SIG-M5 treated with dmso at 0.1 percent for 504 hours (cell line): ENCODE results near the gene PCDH15.

Experiments
- DNase-seq: peaks from one replicate; lab custom pipeline; 2025; ENCODE audit not compliant: unreplicated experiment; lab: John Stamatoyannopoulos, UW

PCDH15 gene

DNA sequence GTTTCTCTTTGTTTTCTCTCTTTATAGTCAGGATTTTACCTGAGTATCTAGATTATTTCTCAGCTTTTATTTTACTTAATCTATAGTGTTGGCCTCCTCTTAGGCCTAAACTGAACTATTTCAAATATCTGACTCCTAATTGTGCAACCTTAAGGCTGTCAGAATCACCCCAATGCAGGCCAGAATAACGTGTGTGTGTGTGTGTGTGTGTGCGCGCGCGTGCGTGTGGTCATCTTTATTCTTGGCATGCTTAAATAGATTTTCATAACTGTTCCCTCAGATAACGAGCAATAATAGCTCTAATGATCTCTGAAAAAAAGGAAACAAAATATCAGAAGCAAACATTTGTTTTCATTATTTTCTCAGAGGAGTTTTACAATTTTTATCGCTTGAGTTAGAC is 92.4 kb downstream of the PCDH15 start:
- no peak for DNase-seq

- no peak for DNase-seq
These were observed 93.0 kb downstream of the PCDH15 start for GRCh38 chr10:54708021-54708420.

GRCh38 chr10:54702583-54703485 is 98.2 kb downstream of the PCDH15 start:
- DNase-seq, result no peak

DNA sequence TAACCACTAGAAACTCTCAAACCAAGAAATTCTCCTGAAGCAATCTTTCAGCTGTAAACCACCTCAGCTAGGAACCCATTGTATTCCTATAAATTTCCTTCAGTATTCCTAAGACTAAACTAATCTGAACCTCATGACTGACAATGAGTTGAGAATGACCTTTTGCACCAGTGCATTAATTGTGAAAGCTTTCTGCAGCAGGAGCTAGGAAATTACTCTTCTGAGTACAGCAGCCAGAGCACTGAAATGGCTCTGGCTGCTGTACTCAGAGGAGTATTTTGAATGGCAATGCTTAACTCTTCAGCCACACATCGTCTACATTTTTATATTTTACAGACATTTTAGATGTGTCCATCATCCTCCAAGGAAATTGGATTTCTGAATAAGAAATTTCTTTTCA is 109.7 kb downstream of the PCDH15 start:
- no peak for DNase-seq

DNA sequence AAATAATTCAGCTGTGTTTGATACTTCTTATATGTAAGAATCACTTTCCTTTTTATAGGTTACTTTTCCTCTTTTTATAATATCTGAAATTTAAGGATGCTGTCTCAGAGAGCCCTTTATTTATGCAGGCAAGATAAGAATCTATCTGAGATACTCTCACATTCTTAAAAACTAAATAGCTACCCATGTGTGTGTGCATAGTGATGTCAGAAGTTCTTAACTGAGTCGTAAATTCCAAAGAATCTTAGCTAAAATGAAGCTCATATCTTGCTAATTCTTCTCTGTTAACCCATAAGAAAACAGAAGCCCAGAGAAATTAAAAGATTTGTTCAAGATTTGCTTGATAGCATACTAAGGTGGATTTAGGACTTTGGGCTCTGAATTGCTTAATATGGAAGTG is 118.5 kb downstream of the PCDH15 start:
- DNase-seq, result no peak

- DNase-seq, result no peak
These were observed 119.9 kb downstream of the PCDH15 start for GRCh38 chr10:54681136-54681535.

DNA sequence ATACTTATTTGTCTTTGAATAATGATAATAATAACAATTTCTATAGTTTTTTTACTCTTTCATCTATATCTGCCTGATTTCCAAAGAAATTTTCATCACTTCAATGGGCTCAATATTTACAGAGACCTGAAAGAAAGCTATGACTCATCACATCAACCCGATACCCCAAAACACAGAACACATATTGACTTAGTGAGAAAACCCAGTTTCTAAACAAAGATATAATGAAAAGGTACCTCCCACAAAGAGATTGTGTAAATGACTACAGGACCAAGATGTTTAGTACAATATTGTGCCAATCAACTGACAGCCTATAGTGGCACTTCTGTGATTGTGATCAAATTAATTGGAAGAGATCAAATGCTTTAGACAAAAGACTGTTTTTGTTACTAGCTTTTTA is 133.9 kb downstream of the PCDH15 start:
- no peak for DNase-seq

- no peak for DNase-seq
These were observed 134.8 kb downstream of the PCDH15 start for GRCh38 chr10:54666192-54666591.

- no peak for DNase-seq
These were observed 135.9 kb downstream of the PCDH15 start for GRCh38 chr10:54665095-54665494.

DNA sequence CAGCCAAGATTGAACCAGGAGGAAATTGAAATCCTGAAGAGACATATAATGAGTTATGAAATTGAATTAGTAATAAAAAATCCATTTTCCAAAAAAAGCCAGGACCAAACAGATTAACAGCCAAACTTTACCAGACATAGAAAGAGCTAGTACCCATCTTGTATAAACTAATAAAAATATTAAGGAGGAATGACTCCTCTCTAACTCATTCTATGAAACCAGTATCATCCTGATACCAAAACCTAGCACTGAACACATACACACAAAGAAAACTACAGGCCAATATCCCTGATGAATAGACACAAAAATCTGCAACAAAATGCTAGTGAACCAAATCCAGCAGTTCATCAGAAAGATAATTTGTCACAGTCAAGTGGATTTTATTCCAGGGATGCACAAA is 140.6 kb downstream of the PCDH15 start:
- no peak for DNase-seq

DNA sequence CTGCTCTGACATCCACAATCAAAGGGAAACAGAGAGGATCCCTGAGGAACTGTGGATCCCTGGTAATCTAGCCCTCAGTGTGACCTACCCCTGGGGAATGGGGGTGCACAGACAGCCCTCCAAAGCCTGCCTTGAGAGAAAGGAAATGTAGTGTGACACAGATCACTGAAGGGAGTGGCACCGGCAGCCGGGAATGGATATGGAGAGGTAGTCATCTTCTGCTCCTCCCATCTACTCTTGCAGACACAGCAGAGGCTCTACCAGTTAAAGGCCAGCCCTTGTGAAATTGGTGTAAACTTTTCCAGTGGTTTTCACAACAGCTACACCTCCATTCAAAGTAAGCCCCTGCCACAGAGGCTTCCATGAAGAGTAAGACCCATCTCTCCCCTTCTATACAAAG is 144.4 kb downstream of the PCDH15 start:
- DNase-seq, result no peak

- no peak for DNase-seq
These were observed 147.5 kb downstream of the PCDH15 start for GRCh38 chr10:54653518-54653917.

DNA sequence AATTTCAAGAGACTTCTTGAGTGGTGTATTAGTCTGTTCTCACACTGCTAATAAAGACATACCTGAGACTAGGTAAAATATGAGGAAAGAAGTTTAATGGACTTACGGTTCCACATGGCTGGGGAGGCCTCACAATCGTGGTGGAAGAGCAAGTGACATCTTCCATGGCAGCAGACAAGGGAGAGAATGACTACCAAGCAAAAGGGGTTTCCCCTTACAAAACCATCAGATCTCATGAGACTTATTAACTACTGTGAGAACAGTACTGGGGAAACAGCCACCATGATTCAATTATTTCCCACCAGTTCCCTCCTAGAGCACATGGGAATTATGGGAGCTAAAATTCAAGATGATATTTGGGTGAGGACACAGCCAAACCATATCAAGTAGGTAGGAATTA is 150.5 kb downstream of the PCDH15 start:
- DNase-seq, result no peak

DNA sequence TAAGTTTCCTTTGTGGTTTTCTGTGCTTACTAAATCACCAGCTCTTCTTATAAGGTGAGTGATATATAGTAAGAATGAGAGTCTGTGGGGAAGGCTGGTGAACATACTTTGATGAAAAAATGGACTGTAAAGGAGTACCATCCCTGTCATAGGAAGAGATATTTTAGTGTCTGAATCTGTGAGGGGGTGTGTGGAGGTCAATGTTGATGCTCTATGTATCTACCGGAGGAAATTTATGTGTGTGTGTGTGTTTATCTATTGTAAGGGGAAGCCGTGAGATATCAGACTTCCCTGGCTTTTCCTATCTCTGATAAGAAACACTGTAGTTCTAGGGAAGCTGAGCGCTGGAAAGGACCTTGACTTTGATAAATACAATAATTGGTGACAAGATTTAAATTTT is 179.0 kb downstream of the PCDH15 start:
- no peak for DNase-seq

GRCh38 chr10:54620352-54620751 is 180.7 kb downstream of the PCDH15 start:
- no peak for DNase-seq

- DNase-seq, result no peak
These were observed 187.0 kb downstream of the PCDH15 start for GRCh38 chr10:54614072-54614471.

DNA sequence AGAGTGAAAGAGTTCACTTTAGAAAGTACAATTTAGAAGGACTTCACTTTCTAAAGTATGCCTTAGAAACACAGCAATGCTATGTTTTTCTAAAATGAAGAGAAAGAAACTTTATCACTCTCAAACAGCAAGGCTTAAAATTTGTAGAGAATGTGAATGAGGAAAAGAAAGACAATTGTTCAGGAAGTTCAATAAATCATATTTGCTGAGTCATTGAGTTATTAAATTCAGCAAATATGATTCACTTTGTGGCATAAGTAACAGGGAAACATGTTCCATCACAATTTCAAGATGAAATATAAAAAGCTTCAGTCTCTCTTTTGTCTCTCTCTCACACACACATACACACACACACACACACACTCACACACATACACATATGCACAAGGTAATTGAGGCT is 187.9 kb downstream of the PCDH15 start:
- DNase-seq, result no peak

- no peak for DNase-seq
These were observed 191.6 kb downstream of the PCDH15 start for GRCh38 chr10:54609423-54609822.

DNA sequence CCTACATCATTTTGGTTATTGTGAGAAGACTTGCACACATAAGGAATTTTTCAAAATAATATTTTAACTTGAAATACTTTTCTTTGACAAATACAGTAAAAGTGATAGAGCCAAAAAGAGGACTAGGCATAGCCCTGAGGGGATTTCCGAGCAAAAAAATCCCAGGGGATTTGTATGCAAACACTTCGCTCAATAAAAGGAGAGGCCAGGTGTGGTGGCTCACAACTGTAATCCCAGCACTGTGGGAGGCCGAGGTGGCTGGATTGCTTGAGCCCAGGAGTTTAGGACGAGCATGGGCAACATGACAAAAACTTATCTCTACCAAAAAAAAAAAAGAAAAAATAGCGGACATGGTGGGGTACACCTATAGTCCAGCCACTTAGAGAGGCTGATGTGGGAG is 193.0 kb downstream of the PCDH15 start:
- no peak for DNase-seq

DNA sequence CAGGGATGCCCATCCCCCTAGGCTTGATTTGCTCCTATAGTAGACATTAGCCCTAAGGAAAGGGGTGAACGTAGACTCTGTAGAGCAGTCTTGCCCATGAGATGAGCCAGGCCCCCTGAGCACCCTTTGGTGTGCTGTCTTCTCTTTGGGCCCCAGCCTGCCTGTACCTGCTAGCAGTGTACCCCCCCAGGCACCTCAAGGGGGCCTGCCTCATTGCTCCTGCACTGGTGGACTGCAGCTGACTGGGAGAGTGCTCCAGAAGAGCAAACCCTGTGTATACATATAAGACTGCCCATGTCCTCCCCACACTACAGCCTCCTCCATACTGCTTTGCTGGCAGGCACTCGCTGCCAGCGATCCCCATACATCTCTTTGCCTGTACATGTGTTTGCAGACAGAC is 206.7 kb downstream of the PCDH15 start:
- no peak for DNase-seq

DNA sequence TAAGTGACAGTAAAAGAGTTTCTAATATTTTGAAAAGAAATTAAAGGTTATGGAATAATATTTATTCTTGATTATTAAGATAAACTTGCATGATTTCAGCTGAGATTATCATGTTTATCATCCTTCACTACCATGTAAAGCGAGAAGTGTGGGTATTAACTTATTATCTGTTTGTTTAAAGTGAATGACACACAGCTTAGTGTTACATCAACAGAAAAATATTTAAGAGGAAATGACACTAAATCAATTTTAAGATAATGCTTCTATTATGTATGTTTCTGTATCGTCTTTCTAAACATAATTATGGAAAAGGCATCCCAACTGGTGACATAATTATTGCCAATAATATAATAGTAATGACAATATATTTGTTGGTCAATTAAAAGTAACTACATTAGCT is 213.1 kb downstream of the PCDH15 start:
- DNase-seq, result no peak

DNA sequence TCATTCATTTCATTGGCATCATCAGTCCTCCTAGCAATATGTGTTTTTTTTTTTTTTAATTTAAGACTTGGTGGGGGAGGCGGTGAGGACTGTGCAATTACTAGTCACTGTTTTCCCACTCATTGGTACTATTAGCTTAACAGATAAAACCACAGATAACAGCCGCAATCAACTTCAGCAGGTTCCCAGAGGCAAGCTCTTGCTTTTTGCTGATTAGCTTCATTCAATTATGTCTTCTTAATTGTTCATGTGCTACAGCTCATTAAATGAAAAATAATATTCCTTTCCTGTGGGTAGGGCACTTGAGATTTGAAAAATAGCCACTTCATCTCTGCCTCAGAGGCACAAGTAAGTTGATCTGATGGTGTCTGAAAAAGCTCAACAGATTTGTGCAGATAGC is 215.5 kb downstream of the PCDH15 start:
- no peak for DNase-seq

GRCh38 chr10:54577682-54578081 is 223.3 kb downstream of the PCDH15 start:
- DNase-seq, result no peak
